Epithelial cell of proximal tubule (primary cell): Measurements from ENCODE around the gene IRS1. TPM values are rescaled to one million over a fixed set of nuclear protein-coding genes. Genes with fewer than 3 reads are reported as not detected.

Experiments
- DNase-seq: peaks from one replicate; pipeline ENCODE4 v3.0.0-alpha.2; 2011; ENCODE audit warnings: low read depth
- H3K4me3 ChIP-seq: 2 replicates; pipeline ENCODE4 v1.5.1; 2011; ENCODE audit warnings: low read depth, mild to moderate bottlenecking, low read length
- CTCF ChIP-seq: conservative IDR thresholded peaks from 2 replicates; pipeline ENCODE4 v1.5.1; 2012; ENCODE audit warnings: low read depth, mild to moderate bottlenecking, low read length
- total RNA-seq: library from RNA; depleted of rRNA; stranded (reverse); fragments of >200 nt; gene quantifications from 2 replicates; pipeline ENCODE4 v1.2.3, GENCODE V29; 2015

Gene IRS1
- total RNA-seq, 1 donor from 2014 or later, result 13.0 TPM

GRCh38 chr2:226687641-226688253 is 111.9 kb downstream of the IRS1 start:
- TF ChIP-seq CTCF, result no peak
- H3K4me3 ChIP-seq, result no peak overlapping the region
- no peak for DNase-seq

- no peak overlapping the region for H3K4me3 ChIP-seq
- DNase-seq, result no peak
- TF ChIP-seq CTCF, result no peak
Observed at GRCh38 chr2:226684563-226684959, 115.1 kb downstream of the IRS1 start.

- no peak for TF ChIP-seq CTCF
- no peak overlapping the region for H3K4me3 ChIP-seq
- no peak for DNase-seq
Observed at GRCh38 chr2:226683944-226684562, 115.6 kb downstream of the IRS1 start.

- DNase-seq, result no peak
- no peak for TF ChIP-seq CTCF
- H3K4me3 ChIP-seq, result no peak overlapping the region
Observed at GRCh38 chr2:226683196-226683595, 116.4 kb downstream of the IRS1 start.

Other genes starting within 250 kb of the IRS1 start
- 11.8 and 14.1 TPM in 2 replicates for gene RHBDD1, start 36.2 kb upstream of the IRS1 start, total RNA-seq